Neural cell (in vitro differentiated cells): Measurements from ENCODE around the gene INTS11.

Experiments used
- EP300 ChIP-seq: fragments of 450-650 bp; conservative IDR thresholded peaks from 2 replicates; pipeline ENCODE4 v1.6.1; 2014; ENCODE audit warnings: antibody characterized with exemption, mild to moderate bottlenecking, moderate library complexity; ENCODE audit not compliant: poor library complexity, severe bottlenecking
- TF ChIP-seq, protein P1 (sequence below): fragments of 450-650 bp; IDR thresholded peaks from 2 replicates; pipeline ENCODE4 v1.5.1; 2014; ENCODE audit warnings: antibody characterized with exemption, mild to moderate bottlenecking, moderate library complexity; ENCODE audit not compliant: poor library complexity, severe bottlenecking
- TF ChIP-seq, protein P2 (sequence below): IDR thresholded peaks from 2 replicates; pipeline ENCODE4 v1.6.1; 2012; ENCODE audit warnings: borderline replicate concordance

DNA sequence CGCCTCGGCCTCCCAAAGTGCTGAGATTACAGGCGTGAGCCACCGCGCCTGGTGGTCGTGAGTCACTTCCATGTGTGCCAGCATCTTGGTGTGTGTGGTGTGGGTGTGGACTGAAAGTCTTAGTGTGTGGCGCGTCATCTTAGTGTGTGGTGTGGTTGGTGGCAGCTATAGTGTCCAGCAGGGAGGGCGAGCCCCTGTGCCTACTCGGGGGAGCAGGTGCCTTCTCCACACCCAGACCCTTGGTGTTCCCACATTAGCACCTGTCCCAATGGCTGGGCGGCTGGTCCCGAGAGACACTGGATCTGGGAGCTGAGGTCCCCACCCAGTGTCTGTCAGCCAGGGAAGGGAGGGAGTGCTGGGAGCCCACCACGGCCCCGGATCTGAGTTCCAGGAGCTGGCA, 41.5 kb downstream of the INTS11 start:
- TF ChIP-seq EP300 = no peak
- TF ChIP-seq, protein P1, sequence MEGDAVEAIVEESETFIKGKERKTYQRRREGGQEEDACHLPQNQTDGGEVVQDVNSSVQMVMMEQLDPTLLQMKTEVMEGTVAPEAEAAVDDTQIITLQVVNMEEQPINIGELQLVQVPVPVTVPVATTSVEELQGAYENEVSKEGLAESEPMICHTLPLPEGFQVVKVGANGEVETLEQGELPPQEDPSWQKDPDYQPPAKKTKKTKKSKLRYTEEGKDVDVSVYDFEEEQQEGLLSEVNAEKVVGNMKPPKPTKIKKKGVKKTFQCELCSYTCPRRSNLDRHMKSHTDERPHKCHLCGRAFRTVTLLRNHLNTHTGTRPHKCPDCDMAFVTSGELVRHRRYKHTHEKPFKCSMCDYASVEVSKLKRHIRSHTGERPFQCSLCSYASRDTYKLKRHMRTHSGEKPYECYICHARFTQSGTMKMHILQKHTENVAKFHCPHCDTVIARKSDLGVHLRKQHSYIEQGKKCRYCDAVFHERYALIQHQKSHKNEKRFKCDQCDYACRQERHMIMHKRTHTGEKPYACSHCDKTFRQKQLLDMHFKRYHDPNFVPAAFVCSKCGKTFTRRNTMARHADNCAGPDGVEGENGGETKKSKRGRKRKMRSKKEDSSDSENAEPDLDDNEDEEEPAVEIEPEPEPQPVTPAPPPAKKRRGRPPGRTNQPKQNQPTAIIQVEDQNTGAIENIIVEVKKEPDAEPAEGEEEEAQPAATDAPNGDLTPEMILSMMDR = no peak
- TF ChIP-seq, protein P2, sequence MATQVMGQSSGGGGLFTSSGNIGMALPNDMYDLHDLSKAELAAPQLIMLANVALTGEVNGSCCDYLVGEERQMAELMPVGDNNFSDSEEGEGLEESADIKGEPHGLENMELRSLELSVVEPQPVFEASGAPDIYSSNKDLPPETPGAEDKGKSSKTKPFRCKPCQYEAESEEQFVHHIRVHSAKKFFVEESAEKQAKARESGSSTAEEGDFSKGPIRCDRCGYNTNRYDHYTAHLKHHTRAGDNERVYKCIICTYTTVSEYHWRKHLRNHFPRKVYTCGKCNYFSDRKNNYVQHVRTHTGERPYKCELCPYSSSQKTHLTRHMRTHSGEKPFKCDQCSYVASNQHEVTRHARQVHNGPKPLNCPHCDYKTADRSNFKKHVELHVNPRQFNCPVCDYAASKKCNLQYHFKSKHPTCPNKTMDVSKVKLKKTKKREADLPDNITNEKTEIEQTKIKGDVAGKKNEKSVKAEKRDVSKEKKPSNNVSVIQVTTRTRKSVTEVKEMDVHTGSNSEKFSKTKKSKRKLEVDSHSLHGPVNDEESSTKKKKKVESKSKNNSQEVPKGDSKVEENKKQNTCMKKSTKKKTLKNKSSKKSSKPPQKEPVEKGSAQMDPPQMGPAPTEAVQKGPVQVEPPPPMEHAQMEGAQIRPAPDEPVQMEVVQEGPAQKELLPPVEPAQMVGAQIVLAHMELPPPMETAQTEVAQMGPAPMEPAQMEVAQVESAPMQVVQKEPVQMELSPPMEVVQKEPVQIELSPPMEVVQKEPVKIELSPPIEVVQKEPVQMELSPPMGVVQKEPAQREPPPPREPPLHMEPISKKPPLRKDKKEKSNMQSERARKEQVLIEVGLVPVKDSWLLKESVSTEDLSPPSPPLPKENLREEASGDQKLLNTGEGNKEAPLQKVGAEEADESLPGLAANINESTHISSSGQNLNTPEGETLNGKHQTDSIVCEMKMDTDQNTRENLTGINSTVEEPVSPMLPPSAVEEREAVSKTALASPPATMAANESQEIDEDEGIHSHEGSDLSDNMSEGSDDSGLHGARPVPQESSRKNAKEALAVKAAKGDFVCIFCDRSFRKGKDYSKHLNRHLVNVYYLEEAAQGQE = no peak
